ENCODE results near the gene CLNK.

The CLNK gene

GRCh38 chr4:10647846-10648245, 36.7 kb downstream of the CLNK start:
- H3K4me1 ChIP-seq (ENCODE audit: insufficient read depth, poor library complexity, severe bottlenecking): peaks cover 6% of the 10 kb centered on the region
- no peaks in the 10 kb centered on the region for H3K9me3 ChIP-seq (ENCODE audit: severe bottlenecking)
- no peak overlapping the region for H3K27ac ChIP-seq (ENCODE audit: poor library complexity, severe bottlenecking)
- ATAC-seq (ENCODE audit: low read depth): no peak
- no peak for DNase-seq (ENCODE audit: low spot score)
- no peaks in the 10 kb centered on the region for H3K36me3 ChIP-seq (ENCODE audit: low read depth)
- TF ChIP-seq CTCF (IDR thresholded peaks at IDR 0.05; ENCODE audit: poor library complexity, severe bottlenecking): no peak
- H3K4me3 ChIP-seq (ENCODE audit: severe bottlenecking): no peak overlapping the region
- H3K27me3 ChIP-seq (ENCODE audit: insufficient read depth, poor library complexity, severe bottlenecking): no peaks in the 10 kb centered on the region

GRCh38 chr4:10643600-10644425, 40.8 kb downstream of the CLNK start:
- DNase-seq (ENCODE audit: low spot score) (no peak), ATAC-seq (ENCODE audit: low read depth) (peak; percentile 72)
- TF ChIP-seq CTCF (IDR thresholded peaks at IDR 0.05; ENCODE audit: poor library complexity, severe bottlenecking): no peak

GRCh38 chr4:10640561-10641201, 43.9 kb downstream of the CLNK start:
- DNase-seq (ENCODE audit: low spot score) (no peak), ATAC-seq (ENCODE audit: low read depth) (no peak)
- no peaks in the 10 kb centered on the region for H3K27me3 ChIP-seq (ENCODE audit: insufficient read depth, poor library complexity, severe bottlenecking)
- H3K36me3 ChIP-seq (ENCODE audit: low read depth): no peaks in the 10 kb centered on the region
- no peaks in the 10 kb centered on the region for H3K9me3 ChIP-seq (ENCODE audit: severe bottlenecking)
- H3K4me1 ChIP-seq (ENCODE audit: insufficient read depth, poor library complexity, severe bottlenecking): peaks cover 6% of the 10 kb centered on the region
- TF ChIP-seq CTCF (IDR thresholded peaks at IDR 0.05; ENCODE audit: poor library complexity, severe bottlenecking): no peak
- no peak overlapping the region for H3K4me3 ChIP-seq (ENCODE audit: severe bottlenecking)
- H3K27ac ChIP-seq (ENCODE audit: poor library complexity, severe bottlenecking): no peak overlapping the region

More at GRCh38 chr4:10643600-10644425, 40.8 kb downstream of the CLNK start:
- Histone ChIP-seq H3K27ac (ENCODE audit: poor library complexity, severe bottlenecking) (no peak overlapping the region), H3K36me3 (ENCODE audit: low read depth) (no peaks in the 10 kb centered on the region), H3K9me3 (ENCODE audit: severe bottlenecking) (no peaks in the 10 kb centered on the region), H3K27me3 (ENCODE audit: insufficient read depth, poor library complexity, severe bottlenecking) (no peaks in the 10 kb centered on the region), H3K4me3 (ENCODE audit: severe bottlenecking) (no peak overlapping the region), H3K4me1 (ENCODE audit: insufficient read depth, poor library complexity, severe bottlenecking) (peaks cover 6% of the 10 kb centered on the region)

- no peak; the same call in 2 of the 3 replicates for ATAC-seq (ENCODE audit: low read depth)
- no peak overlapping the region for H3K27ac ChIP-seq (ENCODE audit: poor library complexity, severe bottlenecking)
- TF ChIP-seq CTCF (IDR thresholded peaks at IDR 0.05; ENCODE audit: poor library complexity, severe bottlenecking): no peak
- no peaks in the 10 kb centered on the region for H3K36me3 ChIP-seq (ENCODE audit: low read depth)
- H3K4me1 ChIP-seq (ENCODE audit: insufficient read depth, poor library complexity, severe bottlenecking): peaks cover 6% of the 10 kb centered on the region
- DNase-seq (ENCODE audit: low spot score): no peak
- H3K4me3 ChIP-seq (ENCODE audit: severe bottlenecking): no peak overlapping the region
- no peaks in the 10 kb centered on the region for H3K9me3 ChIP-seq (ENCODE audit: severe bottlenecking)
- H3K27me3 ChIP-seq (ENCODE audit: insufficient read depth, poor library complexity, severe bottlenecking): no peaks in the 10 kb centered on the region
These were observed 44.9 kb downstream of the CLNK start for GRCh38 chr4:10639664-10640063.

GRCh38 chr4:10639100-10639499, 45.5 kb downstream of the CLNK start:
- no peak for DNase-seq (ENCODE audit: low spot score)
- Histone ChIP-seq H3K4me1 (ENCODE audit: insufficient read depth, poor library complexity, severe bottlenecking) (peaks cover 5% of the 10 kb centered on the region), H3K27ac (ENCODE audit: poor library complexity, severe bottlenecking) (no peak overlapping the region), H3K4me3 (ENCODE audit: severe bottlenecking) (no peak overlapping the region), H3K36me3 (ENCODE audit: low read depth) (no peaks in the 10 kb centered on the region), H3K9me3 (ENCODE audit: severe bottlenecking) (no peaks in the 10 kb centered on the region), H3K27me3 (ENCODE audit: insufficient read depth, poor library complexity, severe bottlenecking) (no peaks in the 10 kb centered on the region)
- ATAC-seq (ENCODE audit: low read depth): no peak
- no peak for TF ChIP-seq CTCF (IDR thresholded peaks at IDR 0.05; ENCODE audit: poor library complexity, severe bottlenecking)

Data from RWPE2 (cell line).